Renal pelvis (tissue), 4 donors: ENCODE data around the gene GALNT9. TPM values are rescaled to one million over a fixed set of nuclear protein-coding genes. Genes with fewer than 3 reads are reported as not detected.
"Not testable (repeated sequence)": the region's sequence is repeated elsewhere in the genome, so short reads cannot be mapped to it uniquely, and the experiment has no call there.

Source experiments
- DNase-seq: peaks from one replicate; pipeline ENCODE4 v3.0.0-alpha.2; 2013
- polyA plus RNA-seq, 3 donors: library from polyadenylated mRNA; unstranded; fragments of 120-200 nt; gene quantifications; one replicate each; pipeline ENCODE4 v1.2.1, GENCODE V29; 2013; ENCODE audit not compliant: insufficient read length in 3 of 3

Gene GALNT9
- polyA plus RNA-seq, 3 donors, result 10.5 to 11.8 (median 11.3) TPM

DNA sequence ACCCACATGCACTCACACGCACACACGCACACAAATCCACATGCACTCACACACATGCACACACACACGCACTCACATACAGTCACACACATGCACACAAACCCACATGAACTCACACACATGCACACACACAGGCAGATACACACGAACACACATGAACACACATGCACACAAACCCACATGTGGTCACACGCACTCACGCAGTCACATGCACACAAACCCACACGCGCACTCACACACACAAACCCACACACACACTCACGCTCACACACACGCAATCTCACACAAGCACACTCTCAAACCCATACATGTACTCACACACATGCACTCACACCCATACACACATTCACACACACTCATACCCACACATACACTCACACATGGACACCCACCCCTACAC, 61.5 kb downstream of the GALNT9 start:
- no peak for DNase-seq

DNA sequence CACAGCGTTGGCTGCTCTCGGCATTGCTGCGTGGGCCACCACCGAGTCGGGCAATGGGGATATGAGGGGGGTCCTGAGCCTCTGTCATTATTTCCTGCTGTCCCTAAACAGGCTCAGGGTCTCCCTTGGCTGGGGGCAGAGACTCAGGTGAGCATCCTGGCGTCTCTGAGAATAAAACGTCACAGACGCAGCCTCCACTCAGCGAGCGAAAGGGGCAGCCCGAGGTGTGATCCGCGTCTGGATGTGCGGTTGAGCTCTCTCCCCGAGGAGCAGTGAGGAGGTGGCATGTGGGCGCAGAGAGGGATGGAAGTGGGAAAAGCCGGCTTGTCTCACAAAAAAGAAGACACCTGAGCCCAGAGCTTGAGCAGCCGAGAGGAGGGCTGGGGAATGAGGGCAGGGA, 62.6 kb downstream of the GALNT9 start:
- no peak for DNase-seq

DNA sequence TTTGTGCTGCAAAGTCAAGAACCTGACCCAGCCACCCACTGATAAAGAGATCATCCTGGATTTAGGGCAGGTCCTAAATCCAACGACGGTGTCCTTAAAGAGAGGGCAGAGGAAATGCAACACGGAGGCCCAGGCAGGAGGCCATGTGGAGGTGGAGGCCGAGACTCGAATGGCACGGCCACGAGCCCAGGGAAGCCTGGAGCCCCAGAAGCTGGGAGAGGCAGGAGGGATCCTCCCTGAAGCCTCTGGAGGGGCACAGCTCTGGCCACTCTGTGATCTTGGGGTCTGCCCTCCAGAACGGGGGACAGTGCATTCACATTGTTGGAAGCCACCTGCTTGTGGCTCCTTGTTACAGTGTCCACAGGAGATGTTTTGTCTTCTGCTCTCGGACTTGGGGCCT, 63.0 kb downstream of the GALNT9 start:
- DNase-seq, result no peak

GRCh38 chr12:132265822-132266221, 63.6 kb downstream of the GALNT9 start:
- DNase-seq, result not testable (repeated sequence)

- DNase-seq, result no peak
Measured at GRCh38 chr12:132265056-132265800, 64.2 kb downstream of the GALNT9 start.

DNA sequence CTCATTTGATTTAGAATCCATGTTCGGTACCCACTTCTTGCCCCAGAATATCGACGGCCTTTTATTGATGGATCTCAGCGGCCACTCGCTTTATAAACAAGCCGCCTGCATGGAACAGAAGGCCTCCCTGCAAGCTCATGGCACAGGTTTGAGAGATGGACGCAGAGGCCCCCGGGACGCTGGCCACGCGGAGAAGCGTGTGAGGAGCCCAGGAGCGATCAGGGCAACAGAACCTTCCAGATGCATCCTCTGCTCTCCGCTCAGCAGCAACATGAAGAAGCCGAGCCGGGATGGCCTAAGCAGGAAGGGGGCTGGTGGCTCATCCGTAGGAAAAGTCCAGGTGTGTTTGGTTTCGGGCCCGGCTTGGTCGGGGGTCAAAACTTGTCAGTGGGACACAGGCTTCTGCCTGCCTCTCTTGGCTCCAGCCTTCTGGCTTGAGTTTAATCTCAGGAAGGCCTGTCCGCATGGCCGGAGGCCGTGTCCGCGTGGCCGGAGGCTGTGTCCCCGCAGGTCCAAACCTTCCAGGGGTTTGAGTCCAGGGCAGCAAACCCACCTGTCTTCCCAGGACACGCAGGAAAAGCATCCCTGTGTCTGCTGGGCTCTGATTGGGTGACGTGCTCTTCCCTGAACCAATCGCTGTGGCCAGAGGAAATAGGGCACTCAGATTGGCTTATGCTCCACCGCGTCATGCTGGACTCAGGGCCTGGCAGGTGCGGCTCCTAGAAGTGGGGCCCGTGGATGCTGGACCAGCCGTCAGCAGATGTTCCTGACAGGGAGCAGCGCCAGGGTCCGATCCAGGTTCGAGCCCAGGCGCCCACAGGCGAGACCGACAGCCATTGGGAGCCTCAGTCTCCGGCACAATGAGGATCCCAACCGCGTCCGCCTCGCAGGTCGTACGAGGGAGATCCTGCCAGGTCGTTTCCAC, 65.0 kb downstream of the GALNT9 start:
- DNase-seq, result no peak

DNA sequence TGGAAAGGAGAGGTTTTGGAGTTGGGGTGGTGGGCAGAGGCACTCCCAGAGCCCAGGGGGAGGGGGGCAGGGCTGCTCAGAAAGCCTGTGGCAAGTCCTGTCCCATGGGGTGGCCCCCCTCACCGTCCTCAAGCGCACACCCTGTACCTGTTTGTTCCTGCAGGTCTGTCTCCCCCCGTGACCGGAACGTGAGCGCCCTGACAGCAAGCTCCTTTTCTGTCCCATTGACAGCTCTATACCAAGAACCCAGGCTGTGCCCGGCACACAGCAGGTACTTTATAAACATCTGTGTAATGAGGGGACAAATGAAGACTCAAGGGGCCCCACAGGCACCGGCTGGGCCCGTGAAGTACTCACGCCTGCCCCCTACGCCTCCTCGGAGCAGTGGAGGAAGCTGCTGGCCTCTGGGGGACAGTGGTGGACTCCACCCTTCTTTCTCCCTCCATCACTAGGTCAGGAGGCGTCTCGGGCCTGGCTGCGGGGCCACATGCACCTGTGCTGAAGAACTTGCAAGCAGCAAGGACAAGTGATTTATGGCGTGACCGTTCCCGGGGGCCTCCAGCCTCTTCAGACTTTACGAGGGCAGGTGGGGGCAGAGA, 65.8 kb downstream of the GALNT9 start:
- no peak for DNase-seq

DNA sequence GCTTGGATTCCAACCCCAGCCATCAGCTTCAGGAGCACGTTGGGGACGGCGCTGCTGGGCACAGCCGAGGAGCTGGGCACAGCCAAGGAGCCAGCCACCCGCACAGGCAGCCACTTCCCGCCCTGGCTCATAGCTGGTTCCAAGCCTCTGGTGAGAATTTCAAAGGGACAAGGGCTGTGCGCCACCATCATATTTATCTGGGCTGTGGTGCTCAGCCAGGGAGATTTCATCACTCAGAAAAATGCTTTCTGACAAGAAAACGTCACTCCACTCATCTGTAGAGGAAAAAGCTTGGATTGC, 66.4 kb downstream of the GALNT9 start:
- DNase-seq, result no peak

DNA sequence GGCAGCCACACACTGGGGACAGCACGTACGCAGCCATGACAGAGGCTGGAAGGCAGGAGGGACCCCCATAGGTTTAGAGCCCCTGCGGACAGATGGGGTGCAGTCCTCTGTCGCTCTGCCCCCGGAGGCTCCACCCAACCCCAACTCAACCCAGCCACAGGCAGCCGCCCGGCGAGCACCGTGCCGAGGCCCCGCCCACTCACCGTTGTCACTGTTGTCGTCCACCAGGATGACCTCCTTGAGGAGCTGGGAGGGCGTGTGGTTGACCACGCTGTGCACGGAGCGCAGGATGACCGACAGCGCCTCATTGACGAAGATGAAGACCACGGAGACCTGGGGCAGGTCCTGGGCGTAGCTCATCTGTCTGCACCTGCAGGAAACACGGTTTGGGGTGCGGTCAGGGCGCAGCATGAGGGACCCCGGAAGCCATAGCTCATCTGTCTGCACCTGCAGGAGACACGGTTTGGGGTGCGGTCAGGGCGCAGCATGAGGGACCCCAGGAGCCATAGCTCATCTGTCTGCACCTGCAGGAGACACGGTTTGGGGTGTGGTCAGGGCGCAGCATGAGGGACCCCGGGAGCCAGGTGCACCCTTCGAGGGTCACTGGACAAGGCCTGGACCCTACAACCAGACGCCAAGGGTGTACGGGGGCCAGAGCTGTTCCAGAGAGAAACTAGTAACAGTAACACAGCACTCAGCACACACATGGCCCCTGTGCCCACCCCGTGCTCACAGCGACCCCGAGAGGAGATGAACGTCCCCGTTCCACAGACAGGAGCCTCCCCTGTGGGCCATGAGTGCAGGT, 66.9 kb downstream of the GALNT9 start:
- DNase-seq, result no peak

- DNase-seq, result no peak
Measured at GRCh38 chr12:132261328-132262138, 67.9 kb downstream of the GALNT9 start.

GRCh38 chr12:132260721-132261120, 68.7 kb downstream of the GALNT9 start:
- DNase-seq, result no peak

DNA sequence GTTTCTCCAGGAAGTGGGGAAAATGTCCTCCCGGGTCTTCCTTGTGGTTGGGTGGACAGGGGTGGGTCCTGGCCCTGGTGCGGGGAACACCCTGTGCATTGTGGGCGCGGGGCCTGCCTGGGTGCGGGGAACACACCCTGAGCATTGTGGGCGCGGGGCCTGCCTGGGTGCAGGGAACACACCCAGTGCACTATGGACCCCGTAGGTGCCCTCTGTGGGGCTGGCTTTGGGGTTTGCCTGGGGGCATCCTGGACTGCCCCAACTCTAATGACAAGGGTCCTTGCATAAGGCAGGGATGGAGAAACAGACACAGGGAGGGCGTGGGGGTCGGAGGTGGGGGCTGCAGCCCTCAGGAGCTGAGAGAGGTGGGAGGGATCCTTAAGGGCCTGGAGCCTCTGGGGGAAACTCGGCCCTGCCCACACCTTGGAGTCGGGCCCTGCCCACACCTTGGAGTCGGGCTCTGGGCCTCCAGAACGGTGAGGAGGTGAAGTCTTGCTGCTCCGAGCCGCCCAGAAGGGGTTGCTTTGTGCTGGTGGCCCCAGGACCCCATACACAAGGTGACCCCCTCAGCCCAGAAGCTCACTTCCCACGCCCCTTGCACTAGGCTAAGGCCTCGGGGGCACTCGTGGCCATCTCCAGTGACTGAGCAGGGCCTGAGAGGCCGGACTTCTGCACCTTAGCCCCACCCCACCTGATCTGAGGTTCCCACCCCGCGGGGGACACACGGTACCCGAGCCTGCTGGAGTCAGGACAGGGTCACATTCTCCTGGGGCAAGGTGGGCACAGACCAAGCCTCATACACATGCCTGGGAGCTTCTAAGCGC, 69.3 kb downstream of the GALNT9 start:
- DNase-seq, result no peak

GRCh38 chr12:132259364-132259871, 70.0 kb downstream of the GALNT9 start:
- no peak for DNase-seq

- no peak for DNase-seq
Measured at GRCh38 chr12:132258543-132258942, 70.8 kb downstream of the GALNT9 start.

GRCh38 chr12:132257955-132258490, 71.4 kb downstream of the GALNT9 start:
- DNase-seq, result no peak

- DNase-seq, result no peak
Measured at GRCh38 chr12:132257206-132257954, 72.0 kb downstream of the GALNT9 start.

GRCh38 chr12:132256646-132257045, 72.7 kb downstream of the GALNT9 start:
- DNase-seq, result no peak

GRCh38 chr12:132255642-132256041, 73.7 kb downstream of the GALNT9 start:
- no peak for DNase-seq
